PC-9 (cell line): ENCODE results near the gene AKAP8. TPM values are rescaled to one million over a fixed set of nuclear protein-coding genes. Genes with fewer than 3 reads are reported as not detected.

Experiments used
- BruUV-seq: library from RNA; stranded (reverse); fragments of 400-500 nt; replicated peaks from 2 replicates; lab custom pipeline; 2021; lab: Mats Ljungman, UMichigan
- CTCF ChIA-PET: fragments of 300-600 bp; sonication (Branson Sonifier 250); formaldehyde crosslinking; loops from one replicate; lab custom pipeline; 2022; ENCODE audit warnings: antibody characterized with exemption; lab: Charles Lee
- POLR2A ChIA-PET: fragments of 300-600 bp; sonication (Branson Sonifier 250); formaldehyde crosslinking; loops from one replicate; lab custom pipeline; 2022; ENCODE audit warnings: antibody characterized with exemption; ENCODE audit not compliant: unreplicated experiment; lab: Charles Lee
- DNase-seq, 2 experiments: peaks; one replicate each; pipeline versions ENCODE4 v3.0.0 to v3.0.0-alpha.2; 2015 to 2022; ENCODE audit warnings: mixed read lengths in 1 of 2
- H2AFZ ChIP-seq: fragments of 200-600 bp; sonication (generic); 2 replicates; pipeline ENCODE4 v1.8.1; 2017; ENCODE audit warnings: antibody characterized with exemption
- H3F3A ChIP-seq: fragments of 200-600 bp; sonication (generic); 2 replicates; pipeline ENCODE4 v1.8.1; 2017; ENCODE audit warnings: antibody characterized with exemption, mild to moderate bottlenecking, low read depth; ENCODE audit not compliant: insufficient read depth
- H3K27ac ChIP-seq: fragments of 200-600 bp; sonication (generic); 2 replicates; pipeline ENCODE4 v1.6.1; 2016; ENCODE audit warnings: mixed run types
- H3K27me3 ChIP-seq: fragments of 200-600 bp; sonication (generic); 2 replicates; pipeline ENCODE4 v1.6.1; 2016; ENCODE audit warnings: low read depth, mixed run types; ENCODE audit not compliant: insufficient read depth
- H3K36me3 ChIP-seq: fragments of 200-600 bp; sonication (generic); 2 replicates; pipeline ENCODE4 v1.6.1; 2016; ENCODE audit warnings: low read depth, mixed run types
- H3K4me1 ChIP-seq: fragments of 200-600 bp; sonication (generic); replicated peaks from 2 replicates; pipeline ENCODE4 v1.6.1; 2016; ENCODE audit warnings: mixed run types; ENCODE audit not compliant: insufficient read depth
- H3K4me2 ChIP-seq: fragments of 200-600 bp; sonication (generic); 2 replicates; pipeline ENCODE4 v1.6.1; 2017; ENCODE audit warnings: mixed run types
- H3K4me3 ChIP-seq: fragments of 200-600 bp; sonication (generic); 2 replicates; pipeline ENCODE4 v1.6.1; 2016; ENCODE audit warnings: mixed run types
- H3K79me2 ChIP-seq: fragments of 200-600 bp; sonication (generic); 2 replicates; pipeline ENCODE4 v1.6.1; 2017; ENCODE audit warnings: low read depth, mixed run types
- H3K9me2 ChIP-seq: fragments of 200-600 bp; sonication (generic); 2 replicates; pipeline ENCODE4 v1.8.1; 2017; ENCODE audit warnings: mild to moderate bottlenecking; ENCODE audit not compliant: insufficient read depth
- H3K9me3 ChIP-seq: fragments of 200-600 bp; sonication (generic); 2 replicates; pipeline ENCODE4 v1.8.1; 2016; ENCODE audit warnings: low read depth; ENCODE audit not compliant: insufficient read depth
- H4K20me1 ChIP-seq: fragments of 200-600 bp; sonication (generic); 2 replicates; pipeline ENCODE4 v1.8.1; 2017; ENCODE audit not compliant: insufficient read depth
- CTCF ChIP-seq: fragments of 200-600 bp; sonication (generic); conservative IDR thresholded peaks from 2 replicates; pipeline ENCODE4 v1.6.1; 2017; ENCODE audit warnings: mixed run types, antibody characterized with exemption, mild to moderate bottlenecking, moderate library complexity
- EZH2 ChIP-seq: fragments of 200-600 bp; sonication (generic); IDR thresholded peaks from 2 replicates; pipeline ENCODE4 v1.8.0; 2017; ENCODE audit warnings: antibody characterized with exemption, low read depth
- intact Hi-C: fragments of 100-400 bp; cut with micrococcal nuclease; formaldehyde crosslinking; loops from one replicate; pipeline ENCODE4 v1.10.0; 2022; ENCODE audit not compliant: unreplicated experiment
- total RNA-seq: library from RNA; stranded (reverse); gene quantifications from 2 replicates; pipeline ENCODE4 v1.2.3, GENCODE V29; 2021

AKAP8 gene
- total RNA-seq, 1 experiment from 2014 or later, result 43.4 TPM

- TF ChIP-seq CTCF (no peak), EZH2 (no peak)
- ChIA-PET POLR2A (no interaction called here), CTCF (no interaction called here)
- DNase-seq, result no peak
- Histone ChIP-seq H3K9me2 (no peaks in the 10 kb centered on the region), H3K27me3 (no peaks in the 10 kb centered on the region), H3K27ac (no peak overlapping the region), H2AFZ (no peak overlapping the region), H3K4me2 (no peak overlapping the region), H3K4me1 (no peaks in the 10 kb centered on the region), H3K36me3 (peaks cover 37% of the 10 kb centered on the region; the same call in 1 of the 2 replicates), H3F3A (no peaks in the 10 kb centered on the region; the same call in 1 of the 2 replicates), H3K9me3 (no peaks in the 10 kb centered on the region), H4K20me1 (peaks cover 49% of the 10 kb centered on the region), H3K79me2 (peaks cover 49% of the 10 kb centered on the region), H3K4me3 (no peak overlapping the region)
- no TSS peak for BruUV-seq
- intact Hi-C loops, result no loop called here
These were observed 8.5 kb downstream of the AKAP8 start for GRCh38 chr19:15371119-15371518.

GRCh38 chr19:15369594-15369891 is 10.0 kb downstream of the AKAP8 start:
- H3F3A ChIP-seq, result no peaks in the 10 kb centered on the region; the same call in 1 of the 2 replicates
- H3K27me3 ChIP-seq, result no peaks in the 10 kb centered on the region
- TF ChIP-seq CTCF (no peak), EZH2 (no peak)
- ChIA-PET POLR2A (no interaction called here), CTCF (no interaction called here)
- H3K4me3 ChIP-seq, result no peak overlapping the region
- BruUV-seq, result no TSS peak
- H3K79me2 ChIP-seq, result peaks cover 33% of the 10 kb centered on the region
- no peak overlapping the region for H3K4me2 ChIP-seq
- peaks cover 37% of the 10 kb centered on the region; the same call in 1 of the 2 replicates for H3K36me3 ChIP-seq
- DNase-seq, result no peak
- no peak overlapping the region for H2AFZ ChIP-seq
- intact Hi-C loops, result no loop called here
- no peaks in the 10 kb centered on the region for H3K9me3 ChIP-seq
- no peaks in the 10 kb centered on the region for H3K4me1 ChIP-seq
- H3K27ac ChIP-seq, result no peak overlapping the region
- no peaks in the 10 kb centered on the region for H3K9me2 ChIP-seq
- peaks cover 45% of the 10 kb centered on the region for H4K20me1 ChIP-seq

DNA sequence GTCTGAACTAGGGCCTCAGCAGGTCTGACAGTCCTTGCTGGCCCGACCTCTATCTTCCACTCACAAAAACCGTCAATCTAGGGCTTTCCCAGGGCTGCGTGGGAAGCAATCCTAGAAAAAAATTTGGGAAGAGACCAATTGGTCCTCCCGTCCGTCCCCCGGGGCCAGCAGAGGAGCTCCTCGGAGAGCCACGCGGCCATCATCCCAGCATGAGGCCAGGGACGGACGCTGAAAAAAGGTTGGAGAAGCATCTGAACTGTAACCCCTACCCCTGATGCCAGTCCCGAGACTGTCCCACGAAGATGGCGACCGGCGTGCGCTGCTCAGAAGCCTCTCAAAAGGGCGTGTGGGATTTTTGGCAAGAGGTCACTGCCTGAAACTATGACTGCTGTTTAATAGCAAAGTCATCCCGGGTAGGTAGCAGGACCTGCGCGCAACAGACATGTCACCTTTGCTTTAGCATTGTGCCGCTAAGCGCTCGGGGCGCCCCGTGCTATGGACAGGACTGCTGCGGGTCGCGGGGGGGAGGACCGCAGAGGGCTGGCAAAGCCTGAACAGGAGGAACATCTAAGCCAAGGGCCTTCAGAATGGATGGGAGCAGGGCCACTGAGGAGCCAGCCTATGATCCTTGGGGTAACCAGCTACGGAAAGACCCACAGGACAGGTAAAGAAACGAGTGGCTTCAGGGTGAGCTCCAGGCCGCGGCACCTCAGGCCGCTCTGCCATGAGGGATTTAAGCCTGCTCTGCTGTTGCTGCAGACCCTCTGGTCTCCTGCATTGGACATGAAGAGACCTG is 10.6 kb downstream of the AKAP8 start:
- BruUV-seq, result no TSS peak
- DNase-seq, result no peak
- CTCF ChIA-PET, result no interaction called here
- TF ChIP-seq CTCF, result no peak
- no peak for TF ChIP-seq EZH2
- Histone ChIP-seq H3K9me2 (no peaks in the 10 kb centered on the region), H3K9me3 (no peaks in the 10 kb centered on the region), H4K20me1 (peaks cover 40% of the 10 kb centered on the region), H3K27me3 (no peaks in the 10 kb centered on the region), H3K27ac (no peak overlapping the region), H3K4me1 (no peaks in the 10 kb centered on the region), H3K4me3 (no peak overlapping the region), H3F3A (no peaks in the 10 kb centered on the region; the same call in 1 of the 2 replicates), H3K36me3 (peaks cover 37% of the 10 kb centered on the region; the same call in 1 of the 2 replicates), H2AFZ (no peak overlapping the region), H3K4me2 (no peak overlapping the region), H3K79me2 (peaks cover 27% of the 10 kb centered on the region)
- intact Hi-C loops, result no loop called here
- POLR2A ChIA-PET, result no interaction called here
